ENCODE results near the gene MN1. TPM values are rescaled to one million over a fixed set of nuclear protein-coding genes. Genes with fewer than 3 reads are reported as not detected.

Gene MN1
- total and polyA plus RNA-seq, 12 donors: 2.3 to 8.3 (median 5.5) TPM

GRCh38 chr22:27750584-27751265 is 50.8 kb downstream of the MN1 start:
- DNase-seq (no peak), ATAC-seq (no peak)
- H3K36me3 ChIP-seq: peaks cover 0 to 6% (median 0%) of the 10 kb centered on the region in 9 donors
- TF ChIP-seq CTCF (IDR thresholded peaks at IDR 0.05): no peak
- intact Hi-C loops (cut with DNase I): no loop called here
- peaks cover 10 to 49% (median 26%) of the 10 kb centered on the region in 9 donors for H3K4me1 ChIP-seq
- H3K4me3 ChIP-seq: no peak overlapping the region
- peak overlapping the region in 1 of 10 donors; percentile 51 for H3K27ac ChIP-seq
- 80% methylated on average over 13 of the region's 13 CpGs for WGBS, 2 donors
- H3K27me3 ChIP-seq: peaks cover 0 to 4% (median 0%) of the 10 kb centered on the region in 7 donors
- no peaks in the 10 kb centered on the region for H3K9me3 ChIP-seq

GRCh38 chr22:27749597-27750225 is 51.8 kb downstream of the MN1 start:
- peaks cover 0 to 4% (median 0%) of the 10 kb centered on the region in 7 donors for H3K27me3 ChIP-seq
- H3K9me3 ChIP-seq: no peaks in the 10 kb centered on the region
- no peak for TF ChIP-seq CTCF (IDR thresholded peaks at IDR 0.05)
- DNase-seq: no peak
- H3K4me1 ChIP-seq: peaks cover 10 to 49% (median 26%) of the 10 kb centered on the region in 9 donors
- H3K27ac ChIP-seq: peak overlapping the region in 7 of 10 donors; percentile 1 to 70 (median 28)
- ATAC-seq: peak in 3 of 8 donors; percentile 7 to 30 (median 10)
- H3K36me3 ChIP-seq: peaks cover 0 to 6% (median 0%) of the 10 kb centered on the region in 9 donors
- intact Hi-C loops (cut with DNase I): no loop called here
- H3K4me3 ChIP-seq: no peak overlapping the region
- WGBS, 2 donors: 57 to 63% methylated on average over 10 to 11 of the region's 11 CpGs

GRCh38 chr22:27748751-27749191 is 52.8 kb downstream of the MN1 start:
- H3K4me3 ChIP-seq: no peak overlapping the region
- no peak for TF ChIP-seq CTCF (IDR thresholded peaks at IDR 0.05)

GRCh38 chr22:27748349-27748748 is 53.2 kb downstream of the MN1 start:
- DNase-seq: no peak
- peak overlapping the region in 7 of 10 donors; percentile 8 to 70 (median 39) for H3K27ac ChIP-seq
- peaks cover 0 to 4% (median 0%) of the 10 kb centered on the region in 7 donors for H3K27me3 ChIP-seq
- no peak overlapping the region for H3K4me3 ChIP-seq
- H3K36me3 ChIP-seq: peaks cover 0 to 6% (median 0%) of the 10 kb centered on the region in 9 donors
- H3K4me1 ChIP-seq: peaks cover 8 to 35% (median 24%) of the 10 kb centered on the region in 9 donors
- WGBS, 2 donors: 65% methylated on average over 4 of the region's 4 CpGs
- no peak for TF ChIP-seq CTCF (IDR thresholded peaks at IDR 0.05)
- no peaks in the 10 kb centered on the region for H3K9me3 ChIP-seq
- peak in 1 of 8 donors; percentile 18 for ATAC-seq
- intact Hi-C loops (cut with DNase I): no loop called here

More at GRCh38 chr22:27748751-27749191, 52.8 kb downstream of the MN1 start:
- Histone ChIP-seq H3K27me3 (peaks cover 0 to 4% (median 0%) of the 10 kb centered on the region in 7 donors), H3K9me3 (no peaks in the 10 kb centered on the region), H3K36me3 (peaks cover 0 to 6% (median 0%) of the 10 kb centered on the region in 9 donors), H3K4me1 (peaks cover 10 to 39% (median 24%) of the 10 kb centered on the region in 9 donors), H3K27ac (peak overlapping the region in 8 of 10 donors; percentile 3 to 70 (median 42))
- ATAC-seq (peak in 7 of 8 donors; percentile 19 to 45 (median 31)), DNase-seq (no peak)
- intact Hi-C loops (cut with DNase I): no loop called here
- 56% methylated on average over 11 of the region's 11 CpGs for WGBS, 2 donors
